ENCODE results near the gene DHCR7. TPM values are rescaled to one million over a fixed set of nuclear protein-coding genes. Genes with fewer than 3 reads are reported as not detected.

DHCR7 gene
- total RNA-seq = 100 to 1,000 TPM in 2 of 8 experiments, 10 to 100 TPM in 6; 15.3 to 155 (median 49.6) TPM

DNA sequence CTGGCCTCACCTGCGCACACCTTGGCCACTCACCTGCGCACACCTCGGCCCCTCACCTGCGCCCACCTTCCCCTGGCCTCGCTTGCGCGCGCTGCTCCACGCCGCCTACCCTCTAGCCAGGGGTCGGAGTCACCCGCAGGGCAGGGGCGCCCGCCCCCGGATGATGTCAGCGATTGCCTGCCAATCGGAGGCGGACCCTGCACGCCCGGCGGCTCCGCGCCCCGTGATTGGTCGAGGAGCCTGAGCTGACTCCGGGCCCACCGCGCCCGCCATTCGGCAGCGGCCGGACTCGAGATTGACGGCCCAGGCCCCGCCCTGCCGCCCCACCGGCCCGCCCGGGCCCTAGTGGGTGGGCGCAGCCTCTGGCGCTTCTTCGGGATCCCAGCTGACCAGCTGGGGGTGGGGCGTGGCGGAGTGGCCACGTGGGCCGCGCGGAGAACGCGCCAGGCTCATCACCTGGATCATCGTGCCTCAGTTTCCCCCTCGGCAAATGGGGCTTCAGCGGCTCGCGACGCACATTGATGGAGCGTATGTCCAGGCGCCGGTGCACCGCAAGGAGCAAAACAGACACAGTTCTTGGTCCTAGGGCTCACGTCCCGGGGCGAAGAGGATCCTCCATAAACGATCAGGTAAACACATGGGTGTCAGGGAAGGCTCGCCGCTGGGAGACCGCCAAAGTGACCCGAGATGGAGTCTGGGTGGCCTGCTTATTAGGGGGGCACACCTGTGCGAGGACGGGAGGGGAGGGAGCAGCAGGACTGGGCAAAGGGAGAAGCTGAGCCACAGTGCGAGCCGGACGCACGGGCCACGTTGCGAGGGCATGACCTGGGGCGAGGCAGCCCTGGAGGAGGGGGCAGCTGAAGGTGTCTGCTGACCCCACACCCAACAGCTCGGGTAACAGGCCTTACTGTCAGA, at the start of gene DHCR7:
DHCR7 (minus strand) TSS at position 137 of the 915 bp plus-strand sequence. CDS start 3,441 bp downstream, outside the sequence.
- H3K4me3 ChIP-seq = peak within 1 kb of the TSS; percentile 68 to 88 (median 84)
- in situ Hi-C loops (cut with MboI; ENCODE audit: low pct_unique_long_range_greater_than_20kb in 2 of 9, low sequenced_read_pairs in 9 of 9, unreplicated experiment in 9 of 9) = loop anchor here in 1 of 9 experiments (25.0 kb wide), 1 partner anchor 986 kb away; no protein-coding TSS in a partner anchor
- WGBS, 10 experiments = 0 to 7% (median 0%) methylated on average over 3 to 10 of the region's 78 CpGs; no CpG with 5 or more reads in 3 of the 10 experiments
- peak within 1 kb of the TSS; percentile 71 to 74 for H3K27ac ChIP-seq
- peaks cover 14 to 26% of the 10 kb centered on the region in 2 donors for H3K4me1 ChIP-seq (replicated peaks in 1 of 2)
- ATAC-seq (replicated peaks in 6 of 8) = peak; percentile 77 to 87 (median 84)

GRCh38 chr11:71496421-71496820, 48.2 kb upstream of the DHCR7 start:
- H3K27ac ChIP-seq = no peak overlapping the region
- no peaks in the 10 kb centered on the region for H3K4me1 ChIP-seq (replicated peaks in 1 of 2)
- in situ Hi-C loops (cut with MboI; ENCODE audit: low pct_unique_long_range_greater_than_20kb in 2 of 9, low sequenced_read_pairs in 9 of 9, unreplicated experiment in 9 of 9) = no loop called here
- 87 to 100% (median 96%) methylated on average over 3 to 5 of the region's 13 CpGs; no CpG with 5 or more reads in 1 of the 10 experiments for WGBS, 10 experiments
- ATAC-seq (replicated peaks in 6 of 8) = no peak
- H3K4me3 ChIP-seq = no peak overlapping the region

DNA sequence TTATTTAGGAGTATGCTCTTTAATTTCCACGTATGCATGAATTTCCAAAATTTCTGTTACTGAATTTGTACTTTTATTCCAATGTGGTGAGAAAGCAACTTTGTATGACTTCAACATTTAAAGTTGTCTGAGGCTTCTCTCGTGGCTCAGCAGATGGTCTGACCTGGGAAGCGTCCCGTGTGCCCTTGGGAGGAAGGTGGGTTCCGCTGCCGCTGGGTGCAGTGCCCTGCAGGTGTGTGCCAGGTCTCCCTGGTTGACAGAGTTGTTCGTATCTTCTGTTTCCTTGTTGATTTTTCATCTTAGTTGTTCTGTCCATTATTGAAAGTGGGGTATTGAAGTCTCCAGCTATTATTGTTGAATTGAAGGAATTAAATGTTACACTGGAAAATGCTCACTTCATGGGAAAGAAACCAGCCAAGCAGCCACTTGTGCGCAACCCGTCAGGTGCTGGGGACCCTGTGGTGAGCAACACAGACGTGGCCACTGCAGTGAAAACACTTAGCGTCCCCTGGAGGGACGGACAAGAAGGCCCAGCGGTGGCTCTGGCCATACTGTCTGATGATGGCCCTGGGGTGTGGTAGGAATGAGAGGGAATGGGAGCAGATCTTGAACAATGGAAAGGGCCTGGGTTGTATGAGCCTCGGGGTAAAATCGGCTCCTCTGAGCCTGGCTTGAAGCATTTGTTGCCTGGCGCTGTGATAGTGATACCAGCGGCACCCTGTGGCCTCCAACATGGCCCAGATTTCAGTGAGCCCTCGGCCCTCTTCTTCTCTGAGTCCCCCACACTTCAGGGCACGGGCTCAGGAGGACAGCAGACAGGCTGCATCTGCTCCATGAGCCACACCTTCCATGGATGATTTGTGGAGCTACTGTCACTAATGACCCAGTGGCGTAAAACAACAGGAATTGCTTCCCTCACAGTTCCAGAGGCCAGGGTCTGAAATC, 47.4 kb upstream of the DHCR7 start:
- H3K4me1 ChIP-seq (replicated peaks in 1 of 2) = no peaks in the 10 kb centered on the region
- WGBS, 10 experiments = 51 to 100% (median 90%) methylated on average over 1 to 9 of the region's 20 CpGs; no CpG with 5 or more reads in 1 of the 10 experiments
- H3K4me3 ChIP-seq = no peak overlapping the region
- in situ Hi-C loops (cut with MboI; ENCODE audit: low pct_unique_long_range_greater_than_20kb in 2 of 9, low sequenced_read_pairs in 9 of 9, unreplicated experiment in 9 of 9) = no loop called here
- ATAC-seq (replicated peaks in 6 of 8) = no peak
- H3K27ac ChIP-seq = no peak overlapping the region

- H3K4me1 ChIP-seq (replicated peaks in 1 of 2) = peaks cover 0 to 11% of the 10 kb centered on the region in 2 donors
- no peak for ATAC-seq (replicated peaks in 6 of 8)
- no peak overlapping the region for H3K27ac ChIP-seq
- 75 to 100% (median 87%) methylated on average over 1 to 8 of the region's 9 CpGs; no CpG with 5 or more reads in 7 of the 10 experiments for WGBS, 10 experiments
- H3K4me3 ChIP-seq = no peak overlapping the region
- in situ Hi-C loops (cut with MboI; ENCODE audit: low pct_unique_long_range_greater_than_20kb in 2 of 9, low sequenced_read_pairs in 9 of 9, unreplicated experiment in 9 of 9) = no loop called here
Observed at GRCh38 chr11:71491940-71492339, 43.7 kb upstream of the DHCR7 start.

- H3K4me3 ChIP-seq = no peak overlapping the region
- ATAC-seq (replicated peaks in 6 of 8) = no peak
- in situ Hi-C loops (cut with MboI; ENCODE audit: low pct_unique_long_range_greater_than_20kb in 2 of 9, low sequenced_read_pairs in 9 of 9, unreplicated experiment in 9 of 9) = no loop called here
- 92 to 100% methylated on average over 2 to 9 of the region's 19 CpGs; no CpG with 5 or more reads in 8 of the 10 experiments for WGBS, 10 experiments
- H3K4me1 ChIP-seq (replicated peaks in 1 of 2) = peaks cover 0 to 11% of the 10 kb centered on the region in 2 donors
- no peak overlapping the region for H3K27ac ChIP-seq
Observed at GRCh38 chr11:71491531-71491930, 43.3 kb upstream of the DHCR7 start.

DNA sequence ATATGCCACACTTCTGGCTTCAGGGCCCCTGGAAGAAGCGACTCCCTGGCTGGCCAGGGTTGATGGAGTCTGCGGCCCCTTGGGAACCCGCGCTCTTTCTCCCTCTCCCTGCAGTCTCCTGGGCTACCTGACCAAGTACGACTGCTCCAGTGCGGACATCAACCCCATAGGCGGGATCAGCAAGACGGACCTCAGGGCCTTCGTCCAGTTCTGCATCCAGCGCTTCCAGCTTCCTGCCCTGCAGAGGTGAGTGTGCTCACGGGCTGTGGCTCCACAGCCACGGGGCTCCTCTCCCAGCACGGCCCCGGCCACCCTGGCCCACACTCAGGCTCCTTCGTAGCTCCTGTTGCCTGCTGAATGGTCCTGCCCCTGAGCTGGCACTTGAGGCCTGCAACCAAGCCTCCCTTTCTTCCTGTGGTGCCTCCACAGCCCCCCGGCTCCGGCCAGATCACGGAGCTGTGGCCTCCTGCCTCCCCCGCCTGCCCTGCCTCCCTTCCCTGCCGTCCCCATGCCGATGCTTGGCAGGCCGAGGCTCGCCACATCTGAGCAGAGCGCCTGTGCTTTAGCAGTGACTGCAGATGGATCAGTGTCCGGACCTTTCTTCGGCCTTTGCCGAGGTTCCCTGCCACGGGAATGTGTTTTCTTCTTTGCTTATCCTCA, 42.7 kb upstream of the DHCR7 start:
- in situ Hi-C loops (cut with MboI; ENCODE audit: low pct_unique_long_range_greater_than_20kb in 2 of 9, low sequenced_read_pairs in 9 of 9, unreplicated experiment in 9 of 9) = no loop called here
- WGBS, 10 experiments = 94 to 100% (median 95%) methylated on average over 1 to 9 of the region's 28 CpGs; no CpG with 5 or more reads in 5 of the 10 experiments

DNA sequence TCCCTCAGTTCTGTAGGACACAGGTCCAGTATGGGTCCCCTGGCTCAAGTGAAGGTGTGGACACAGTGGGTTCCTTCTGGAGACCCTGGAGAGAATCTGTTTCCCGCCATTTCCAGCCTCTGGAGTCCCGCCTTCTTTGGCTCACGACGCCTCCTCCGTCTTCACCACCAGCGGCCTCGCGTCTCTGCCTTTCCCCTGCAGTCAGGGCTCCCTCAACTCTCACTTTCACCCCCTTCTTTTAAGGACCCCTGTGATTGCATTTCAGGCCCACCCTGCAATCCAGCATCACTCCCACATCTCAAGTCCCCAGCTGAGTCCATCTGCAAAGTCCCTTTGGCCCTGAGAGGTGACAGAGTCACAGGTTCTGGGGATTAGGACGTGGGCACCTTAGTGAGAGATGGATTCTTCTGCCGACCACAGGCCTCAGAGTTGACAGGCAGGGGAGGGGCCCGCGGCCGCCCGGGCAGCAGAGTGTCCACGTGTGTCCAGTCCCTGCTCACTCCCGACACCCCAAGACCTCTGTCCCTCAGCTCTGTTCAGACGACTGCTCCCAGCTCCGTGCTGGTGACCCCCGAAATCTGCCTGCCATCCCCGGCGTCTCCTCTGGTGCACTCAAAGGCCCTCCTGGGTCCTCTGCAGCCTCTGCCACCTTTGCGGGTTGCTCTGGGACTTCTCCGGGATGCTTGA, 42.0 kb upstream of the DHCR7 start:
- peaks cover 0 to 11% of the 10 kb centered on the region in 2 donors for H3K4me1 ChIP-seq (replicated peaks in 1 of 2)
- WGBS, 10 experiments = 60 to 100% (median 100%) methylated on average over 1 to 4 of the region's 23 CpGs; no CpG with 5 or more reads in 5 of the 10 experiments
- in situ Hi-C loops (cut with MboI; ENCODE audit: low pct_unique_long_range_greater_than_20kb in 2 of 9, low sequenced_read_pairs in 9 of 9, unreplicated experiment in 9 of 9) = no loop called here
- no peak for ATAC-seq (replicated peaks in 6 of 8)
- H3K4me3 ChIP-seq = no peak overlapping the region
- no peak overlapping the region for H3K27ac ChIP-seq

More for the DNA sequence above, 42.7 kb upstream of the DHCR7 start:
- ATAC-seq (replicated peaks in 6 of 8) = no peak
- no peak overlapping the region for H3K27ac ChIP-seq
- no peak overlapping the region for H3K4me3 ChIP-seq
- H3K4me1 ChIP-seq (replicated peaks in 1 of 2) = peaks cover 0 to 11% of the 10 kb centered on the region in 2 donors

DNA sequence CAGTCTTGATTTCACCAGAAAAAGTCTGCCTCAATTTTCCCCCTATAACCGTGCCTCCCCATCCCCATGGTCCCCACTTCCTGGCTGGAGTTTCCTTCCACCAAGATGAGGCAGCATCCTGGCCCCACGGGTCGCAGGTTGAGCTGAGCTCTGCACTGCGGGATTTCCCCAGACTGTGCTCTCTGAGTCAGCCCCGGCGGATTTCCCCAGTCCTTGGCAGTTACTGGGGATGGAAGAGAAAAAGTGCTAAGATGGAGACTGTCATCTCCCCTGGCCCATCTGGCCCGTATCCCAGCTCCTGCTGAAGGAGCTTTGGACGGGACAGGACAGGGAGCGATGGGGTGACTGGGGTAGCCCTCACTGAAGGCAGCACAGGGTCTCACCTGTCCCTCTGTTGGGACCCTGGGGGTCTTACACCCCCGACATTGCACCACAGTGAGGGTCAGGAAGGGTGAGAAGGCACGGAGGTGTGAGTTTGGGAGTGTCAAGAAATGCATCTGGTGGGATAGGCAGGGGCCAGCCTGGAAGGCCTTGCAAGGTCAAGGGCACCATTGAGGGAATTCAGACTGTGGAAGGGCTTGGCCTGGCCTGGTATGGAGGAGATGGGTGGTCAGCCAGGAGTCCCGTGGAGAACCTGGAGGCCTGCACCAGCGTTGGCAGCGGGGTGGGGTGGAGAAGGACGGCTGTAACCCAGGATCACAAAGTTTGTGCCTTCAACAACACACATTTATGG, 41.3 kb upstream of the DHCR7 start:
- Histone ChIP-seq H3K4me1 (replicated peaks in 1 of 2) (peaks cover 0 to 11% of the 10 kb centered on the region in 2 donors), H3K4me3 (no peak overlapping the region), H3K27ac (no peak overlapping the region)
- in situ Hi-C loops (cut with MboI; ENCODE audit: low pct_unique_long_range_greater_than_20kb in 2 of 9, low sequenced_read_pairs in 9 of 9, unreplicated experiment in 9 of 9) = no loop called here
- ATAC-seq (replicated peaks in 6 of 8) = no peak
- 60 to 90% (median 74%) methylated on average over 2 to 8 of the region's 15 CpGs; no CpG with 5 or more reads in 5 of the 10 experiments for WGBS, 10 experiments

DNA sequence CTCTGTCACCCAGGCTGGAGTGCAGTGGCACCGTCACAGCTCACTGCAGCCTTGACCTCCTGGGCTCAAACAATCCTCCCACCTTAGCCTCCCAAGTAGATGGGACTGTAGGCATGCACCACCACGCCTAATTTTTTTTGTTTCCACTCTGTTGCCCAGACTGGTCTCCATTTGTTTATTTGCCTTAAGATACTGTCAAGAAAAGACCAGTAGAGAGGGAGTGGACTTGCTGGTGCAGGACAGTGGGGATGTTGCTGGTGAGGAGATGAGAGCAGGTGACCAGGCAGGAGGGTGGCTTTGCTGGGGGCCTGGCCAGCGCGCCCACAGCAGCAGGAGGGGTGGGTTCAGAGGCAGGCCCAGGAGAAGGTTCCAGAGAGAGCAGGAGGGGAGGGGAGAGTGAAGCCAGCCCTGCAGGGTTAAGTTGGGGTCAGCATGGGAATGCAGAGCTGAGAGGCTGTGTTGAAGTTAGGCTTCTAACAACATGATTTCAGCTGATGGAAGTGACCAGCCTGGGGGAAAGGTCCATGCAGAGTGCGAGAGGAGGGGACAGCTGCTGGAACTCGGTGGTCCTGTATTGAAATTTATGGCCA, 40.6 kb upstream of the DHCR7 start:
- 60 to 100% (median 90%) methylated on average over 1 of the region's 6 CpGs; no CpG with 5 or more reads in 6 of the 10 experiments for WGBS, 10 experiments
- in situ Hi-C loops (cut with MboI; ENCODE audit: low pct_unique_long_range_greater_than_20kb in 2 of 9, low sequenced_read_pairs in 9 of 9, unreplicated experiment in 9 of 9) = no loop called here
- Histone ChIP-seq H3K27ac (no peak overlapping the region), H3K4me3 (no peak overlapping the region), H3K4me1 (replicated peaks in 1 of 2) (peaks cover 0 to 11% of the 10 kb centered on the region in 2 donors)
- ATAC-seq (replicated peaks in 6 of 8) = peak in 1 of 8 experiments; percentile 18

- Histone ChIP-seq H3K4me3 (no peak overlapping the region), H3K4me1 (replicated peaks in 1 of 2) (peaks cover 0 to 11% of the 10 kb centered on the region in 2 donors), H3K27ac (no peak overlapping the region)
- 80 to 100% (median 94%) methylated on average over 1 of the region's 1 CpG; no CpG with 5 or more reads in 6 of the 10 experiments for WGBS, 10 experiments
- in situ Hi-C loops (cut with MboI; ENCODE audit: low pct_unique_long_range_greater_than_20kb in 2 of 9, low sequenced_read_pairs in 9 of 9, unreplicated experiment in 9 of 9) = no loop called here
- no peak for ATAC-seq (replicated peaks in 6 of 8)
Observed at GRCh38 chr11:71486320-71486719, 38.1 kb upstream of the DHCR7 start.

- in situ Hi-C loops (cut with MboI; ENCODE audit: low pct_unique_long_range_greater_than_20kb in 2 of 9, low sequenced_read_pairs in 9 of 9, unreplicated experiment in 9 of 9) = no loop called here
- 80 to 100% (median 92%) methylated on average over 1 to 11 of the region's 18 CpGs; no CpG with 5 or more reads in 4 of the 10 experiments for WGBS, 10 experiments
- no peak for ATAC-seq (replicated peaks in 6 of 8)
- Histone ChIP-seq H3K4me3 (no peak overlapping the region), H3K4me1 (replicated peaks in 1 of 2) (peaks cover 0 to 11% of the 10 kb centered on the region in 2 donors), H3K27ac (no peak overlapping the region)
Observed at GRCh38 chr11:71485466-71485865, 37.3 kb upstream of the DHCR7 start.
